GM19043 (cell line): ENCODE data around the gene GPR78.
"Not testable (repeated sequence)": the region's sequence is repeated elsewhere in the genome, so short reads cannot be mapped to it uniquely, and the experiment has no call there.

Experiments
- ATAC-seq: cut with Tn5 transposase; IDR thresholded peaks from one replicate; pipeline ENCODE4 v1.9.1; 2021; ENCODE audit warnings: low read depth; ENCODE audit not compliant: unreplicated experiment

GPR78 gene

GRCh38 chr4:8560265-8561047, 19.7 kb upstream of the GPR78 start:
- no peak for ATAC-seq

DNA sequence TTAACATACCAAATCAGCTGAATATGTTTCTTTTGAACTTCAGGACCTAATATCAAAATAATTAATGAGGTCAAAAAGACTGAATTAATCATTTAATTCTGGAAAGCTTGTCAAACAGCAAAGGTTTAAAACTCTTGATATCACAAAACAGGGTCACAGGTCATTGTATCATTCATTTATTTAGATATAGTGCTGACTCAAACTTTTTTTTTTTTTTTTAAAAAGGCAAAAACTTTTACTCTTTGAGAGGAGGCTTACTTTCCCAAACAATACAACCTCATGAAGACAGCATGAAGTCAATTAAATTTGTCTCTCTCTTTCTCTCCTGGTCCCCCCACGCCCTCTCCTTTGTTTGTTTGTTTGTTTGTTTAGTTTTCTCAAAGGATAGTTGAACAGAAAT, 15.6 kb upstream of the GPR78 start:
- ATAC-seq: no peak

GRCh38 chr4:8568068-8568668, 12.0 kb upstream of the GPR78 start:
- no peak for ATAC-seq

DNA sequence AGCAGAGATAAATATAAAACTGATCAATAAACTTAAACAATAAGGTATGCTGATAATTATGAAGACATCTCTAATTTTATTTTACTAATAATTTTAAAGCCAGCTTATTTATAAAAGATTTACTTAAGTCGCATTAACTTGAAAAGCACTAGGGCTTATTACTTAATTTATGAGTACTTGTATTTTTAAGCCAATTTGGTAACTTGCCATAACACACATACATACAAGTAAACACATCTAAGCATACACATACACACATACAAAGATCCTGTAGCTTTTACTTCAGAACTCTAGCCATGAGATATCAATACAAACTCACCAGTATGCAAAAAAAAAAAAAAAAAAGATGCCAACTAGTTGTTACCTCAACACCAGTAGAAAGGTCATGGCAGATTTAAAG, 10.0 kb upstream of the GPR78 start:
- ATAC-seq: no peak

- ATAC-seq: no peak
These were observed 8.2 kb upstream of the GPR78 start for GRCh38 chr4:8571702-8572685.

DNA sequence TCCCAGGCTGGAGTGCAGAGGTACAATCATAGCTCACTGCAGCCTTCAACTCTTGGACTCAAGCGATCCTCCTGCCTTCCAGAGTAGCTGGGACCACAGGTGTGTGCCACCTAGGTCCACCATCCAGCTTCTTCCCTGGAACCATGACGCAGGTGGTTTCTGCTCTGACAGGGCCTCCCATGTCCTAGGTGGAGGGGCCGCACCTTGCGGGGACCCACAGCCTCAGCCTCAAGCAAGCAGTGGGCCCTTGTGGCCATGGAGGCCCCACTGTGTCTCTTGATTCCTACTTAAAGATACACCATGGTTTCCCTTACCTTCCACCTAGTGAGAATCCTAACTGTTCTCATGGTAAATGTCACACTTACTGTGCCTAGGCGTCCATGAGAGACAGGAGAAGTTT, 6.9 kb upstream of the GPR78 start:
- ATAC-seq: no peak

GRCh38 chr4:8574796-8575370, 5.3 kb upstream of the GPR78 start:
- ATAC-seq: no peak

DNA sequence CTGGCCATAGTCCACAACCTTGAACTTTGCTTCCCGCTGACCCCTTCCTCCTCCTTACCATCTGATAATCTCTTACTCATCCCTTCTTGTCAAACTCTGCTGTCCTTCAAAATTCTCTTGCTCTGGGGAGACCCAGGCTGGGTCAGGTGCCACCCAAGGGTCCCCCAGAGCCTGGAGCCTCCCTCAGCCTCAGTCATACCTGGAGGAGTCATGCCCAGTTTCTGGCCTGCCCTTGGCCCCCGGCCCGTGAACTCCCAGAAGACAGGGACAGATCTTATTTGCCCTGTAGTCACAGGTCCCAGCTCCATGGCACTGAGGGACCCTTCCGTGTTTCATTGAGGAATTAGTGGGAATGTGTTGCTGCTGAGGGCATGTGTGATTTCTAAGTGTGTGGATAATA, 4.7 kb upstream of the GPR78 start:
- ATAC-seq: no peak

- not testable (repeated sequence) for ATAC-seq
These were observed 3.6 kb upstream of the GPR78 start for GRCh38 chr4:8576591-8576990.

- ATAC-seq: no peak
These were observed 3.1 kb upstream of the GPR78 start for GRCh38 chr4:8577046-8577445.

DNA sequence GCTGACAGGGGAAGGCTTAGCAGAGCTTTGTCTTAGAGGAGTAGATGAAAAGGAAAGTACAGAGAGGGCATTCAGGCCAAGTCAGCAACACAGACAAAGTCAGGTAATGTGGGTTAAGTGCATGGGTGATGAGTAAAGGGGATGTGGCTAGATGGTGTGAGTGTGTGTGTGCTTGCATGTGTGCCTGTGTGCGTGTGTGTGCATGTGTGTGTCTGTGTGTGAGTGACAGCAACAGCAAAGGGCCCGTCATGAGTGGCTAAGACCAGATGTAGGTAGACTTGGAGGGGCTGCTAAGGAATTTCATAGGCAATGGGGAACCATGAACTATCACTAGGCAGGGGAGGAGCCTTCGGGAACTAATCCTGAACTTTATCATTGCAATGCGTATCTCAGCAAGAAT, 2.2 kb upstream of the GPR78 start:
- ATAC-seq: no peak

DNA sequence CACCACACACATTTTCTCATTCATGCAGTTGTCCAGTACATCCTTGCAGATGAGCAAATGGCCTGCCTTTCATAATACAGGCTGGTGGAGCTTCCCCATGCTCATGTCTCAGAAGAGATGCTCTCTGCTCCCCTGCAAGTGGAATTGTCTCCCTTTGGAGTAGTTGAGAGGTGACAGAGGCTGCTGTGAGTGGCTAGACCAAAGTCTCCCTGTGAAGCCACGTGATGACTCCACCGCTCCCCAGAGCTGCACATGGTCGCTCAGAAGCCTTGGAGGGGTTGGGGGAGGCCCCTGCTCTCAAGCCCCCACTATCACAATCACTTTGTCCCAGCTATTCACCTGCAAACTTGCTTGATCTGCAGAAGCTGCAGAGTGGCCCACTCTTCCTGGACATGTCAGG, 1.5 kb upstream of the GPR78 start:
- ATAC-seq: no peak

- no peak for ATAC-seq
These were observed 469 bp upstream of the GPR78 start for GRCh38 chr4:8579526-8580320.

GRCh38 chr4:8581094-8581861, 1.1 kb downstream of the GPR78 start:
- ATAC-seq: no peak

- ATAC-seq: no peak
These were observed 1.8 kb downstream of the GPR78 start for GRCh38 chr4:8582016-8582415.

GRCh38 chr4:8582436-8582835, 2.2 kb downstream of the GPR78 start:
- no peak for ATAC-seq

DNA sequence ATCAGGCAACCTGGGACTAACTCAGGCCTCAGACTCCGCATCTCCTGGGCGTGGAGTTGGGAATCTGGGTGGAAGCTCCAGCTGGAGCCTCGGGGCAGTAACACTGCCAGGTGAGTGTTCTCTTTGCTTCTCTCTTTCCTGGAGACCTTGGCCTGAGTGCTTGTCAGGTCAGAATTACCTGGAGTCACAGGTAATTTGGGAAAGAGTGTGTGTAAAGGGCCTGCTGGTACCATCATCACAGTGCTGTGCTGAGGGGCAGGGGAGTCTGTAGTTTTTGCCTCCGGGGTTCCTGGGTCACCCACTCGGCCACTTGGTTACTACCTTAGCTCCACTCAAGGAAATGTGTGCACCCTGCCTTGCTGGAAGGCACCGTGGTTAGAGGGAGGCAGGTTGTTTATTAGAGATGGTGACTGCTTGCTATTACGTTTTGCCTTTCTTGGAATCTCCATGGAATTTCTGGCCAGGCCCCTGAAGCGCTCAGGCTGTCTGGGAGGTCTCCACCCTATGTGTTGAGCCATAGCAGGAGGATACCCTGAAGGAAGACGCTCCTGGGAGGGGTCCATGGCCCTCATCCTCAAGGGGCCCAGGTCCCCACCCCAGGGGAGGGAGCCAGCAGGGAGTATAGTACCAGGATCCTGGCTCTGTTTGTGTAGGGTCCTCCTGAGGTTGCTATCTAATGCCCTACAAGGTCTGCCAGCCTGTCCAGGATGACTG, 2.9 kb downstream of the GPR78 start:
- ATAC-seq: no peak

DNA sequence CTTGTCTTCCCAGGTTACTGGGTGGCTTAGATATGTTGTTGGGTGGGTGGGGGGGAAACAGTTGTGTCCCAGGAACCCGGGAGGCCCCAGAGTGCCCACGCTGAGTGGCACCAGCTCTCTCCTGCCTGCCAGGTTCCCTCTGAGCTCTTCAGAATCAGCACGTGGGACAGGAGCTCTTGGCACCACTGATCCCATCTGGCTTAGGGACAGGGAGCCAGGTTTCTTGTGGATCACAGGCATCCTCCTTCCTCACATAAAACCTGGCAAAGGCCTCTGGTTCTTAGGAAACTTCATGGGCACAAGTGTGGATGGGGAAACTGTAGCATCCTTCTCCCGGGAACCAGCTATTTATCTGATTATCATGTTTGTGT, 3.4 kb downstream of the GPR78 start:
- ATAC-seq: no peak

- no peak for ATAC-seq
These were observed 5.0 kb downstream of the GPR78 start for GRCh38 chr4:8585186-8585585.
